HG02678 (cell line): ENCODE measurements around the gene ZAP70.

Experiments
- ATAC-seq: cut with Tn5 transposase; IDR thresholded peaks from one replicate; pipeline ENCODE4 v1.9.1; 2021; ENCODE audit warnings: mild to moderate bottlenecking, moderate library complexity; ENCODE audit not compliant: unreplicated experiment

ZAP70 gene

DNA sequence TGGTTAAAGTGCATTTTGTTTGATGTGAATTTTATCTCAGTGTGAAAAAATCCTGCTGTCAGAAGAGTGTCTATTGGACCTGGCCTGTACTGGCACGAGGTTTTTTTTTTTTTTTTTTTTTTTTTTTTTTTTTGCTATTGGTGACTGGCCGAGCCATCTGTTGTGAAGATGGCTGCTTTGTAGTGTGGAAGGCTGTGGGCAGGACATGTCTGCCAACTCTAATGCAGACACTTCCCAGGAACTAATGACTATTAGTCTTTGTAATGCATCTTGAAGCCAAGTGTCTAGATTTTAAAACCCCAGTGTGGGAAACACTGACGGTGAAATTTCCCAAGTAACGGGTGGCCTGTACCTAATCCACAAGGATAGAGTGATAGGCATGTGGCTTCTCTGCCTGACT is 34.3 kb downstream of the ZAP70 start:
- ATAC-seq = no peak

DNA sequence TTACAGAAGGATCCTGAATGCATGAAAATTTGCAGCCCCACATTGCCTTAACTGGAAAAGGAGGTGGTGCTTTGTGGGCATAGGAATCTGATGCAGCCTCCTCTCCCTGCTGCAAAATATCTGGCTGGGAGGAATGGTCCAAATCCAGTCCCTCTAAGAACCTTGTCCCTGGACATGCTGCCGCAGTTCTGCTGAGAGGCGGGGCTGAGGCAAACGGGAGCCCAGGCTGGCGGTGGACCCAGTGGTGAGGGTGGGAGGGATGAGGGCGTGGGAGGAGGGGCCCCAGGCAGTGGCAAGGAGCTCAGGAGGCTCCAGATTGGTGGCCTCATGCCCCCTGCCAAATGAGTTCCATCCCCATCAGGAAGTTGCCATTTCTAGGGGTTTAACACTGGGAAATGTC is 36.2 kb downstream of the ZAP70 start:
- no peak for ATAC-seq

DNA sequence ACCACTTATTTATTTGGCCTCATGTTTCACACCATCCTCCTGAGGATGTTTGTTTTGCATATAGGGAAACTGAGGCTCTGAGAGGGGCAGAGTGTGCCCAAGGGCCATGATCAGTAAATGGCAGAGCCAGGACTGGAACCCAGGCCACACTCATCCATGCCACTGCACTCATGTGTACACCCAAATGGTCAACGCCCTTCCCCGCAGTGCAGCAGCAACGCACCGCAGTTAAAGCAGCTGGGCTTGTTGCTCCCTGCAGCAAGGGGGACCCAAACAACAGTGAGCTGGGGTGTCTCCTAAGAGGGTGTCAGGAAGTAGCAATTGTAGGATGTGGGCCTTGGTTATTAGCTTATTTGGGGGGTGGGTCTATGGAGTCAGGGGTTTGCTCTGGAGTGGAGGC is 36.6 kb downstream of the ZAP70 start:
- ATAC-seq = no peak

GRCh38 chr2:97751752-97752151 is 38.4 kb downstream of the ZAP70 start:
- ATAC-seq = no peak

GRCh38 chr2:97752342-97753334 is 39.3 kb downstream of the ZAP70 start:
- no peak for ATAC-seq

GRCh38 chr2:97754690-97755346 is 41.4 kb downstream of the ZAP70 start:
- no peak for ATAC-seq

GRCh38 chr2:97755491-97755890 is 42.1 kb downstream of the ZAP70 start:
- no peak for ATAC-seq

- no peak for ATAC-seq
Observed at GRCh38 chr2:97757062-97757461, 43.7 kb downstream of the ZAP70 start.

DNA sequence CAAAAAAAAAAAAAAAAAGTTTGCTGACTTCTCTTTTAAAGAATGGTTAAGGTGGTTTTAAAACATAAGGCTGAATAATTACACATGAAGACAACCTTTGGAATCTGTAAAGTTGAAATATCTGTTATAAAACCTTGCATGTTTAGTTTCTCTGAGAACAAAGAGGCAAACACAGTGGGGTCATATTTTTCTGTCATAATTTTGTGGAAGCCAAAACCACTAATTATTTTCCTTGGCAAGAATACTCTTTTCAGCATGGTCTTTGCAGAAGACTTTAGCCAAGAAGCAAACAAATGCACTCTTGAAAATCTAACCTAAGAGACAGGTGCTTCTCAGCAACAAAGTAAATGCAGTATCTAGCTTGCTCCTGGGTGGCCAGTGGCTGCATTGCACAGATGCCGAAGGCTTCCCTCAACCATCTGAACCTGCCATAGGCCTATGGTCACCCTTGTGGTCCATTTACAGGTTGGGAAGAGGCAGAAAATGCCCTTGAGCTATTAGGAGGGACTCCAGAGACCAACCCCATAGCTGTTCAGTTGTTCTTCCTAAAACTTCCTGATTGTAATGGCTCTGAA is 44.8 kb downstream of the ZAP70 start:
- ATAC-seq = no peak

- ATAC-seq = no peak
Observed at GRCh38 chr2:97759727-97760407, 46.5 kb downstream of the ZAP70 start.

- no peak for ATAC-seq
Observed at GRCh38 chr2:97760480-97761049, 47.2 kb downstream of the ZAP70 start.

DNA sequence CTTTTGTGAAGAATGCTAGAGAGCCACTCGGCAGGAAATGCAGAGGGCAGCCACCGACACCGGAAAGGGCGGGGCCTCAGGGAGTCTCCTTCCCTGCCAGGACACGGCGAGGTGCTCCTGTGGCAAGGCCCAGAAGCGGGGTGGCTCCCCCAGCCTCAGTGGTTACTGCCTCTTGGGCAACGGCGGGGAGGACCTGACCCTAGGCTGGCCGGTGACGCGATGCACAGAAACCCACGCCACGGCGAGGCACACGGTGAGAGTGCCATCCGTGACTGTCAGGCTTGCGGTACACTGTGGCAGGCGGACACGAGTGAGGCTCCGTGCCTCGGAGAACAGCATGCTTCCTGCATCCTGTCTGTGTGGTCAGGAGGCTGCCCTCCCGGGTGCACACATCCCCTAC is 47.8 kb downstream of the ZAP70 start:
- ATAC-seq = no peak

DNA sequence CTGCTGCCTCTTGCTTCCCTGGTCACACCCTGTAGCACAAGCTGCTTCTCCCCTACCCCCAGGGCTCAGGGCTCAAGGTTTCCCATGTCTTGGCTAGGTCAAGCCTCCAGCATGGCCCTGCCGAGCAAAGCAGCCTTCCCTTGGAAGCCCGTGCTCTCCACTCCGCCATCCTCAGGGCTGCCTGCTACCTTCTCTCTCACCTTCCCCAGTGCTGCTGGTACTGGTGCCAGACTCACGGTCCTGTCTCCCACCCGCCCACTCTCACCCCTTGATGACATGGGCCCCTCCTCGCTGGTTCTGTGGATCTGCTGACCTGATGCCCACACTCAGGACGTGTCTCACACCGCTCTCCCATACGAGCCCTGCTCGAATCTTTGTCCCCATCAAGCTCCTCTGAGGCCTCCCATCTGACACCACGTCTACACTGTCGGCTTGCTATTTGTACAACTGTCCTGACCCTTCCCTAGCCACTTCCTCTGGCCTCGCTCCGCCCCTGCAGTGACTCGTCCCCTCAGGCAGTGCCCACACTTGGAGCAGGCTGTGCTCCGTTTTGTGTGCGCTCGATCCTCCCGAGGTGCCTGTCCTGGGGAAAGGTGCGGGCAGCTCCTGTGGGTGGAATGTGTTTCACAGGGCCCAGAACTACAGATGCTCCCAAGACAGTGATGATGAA is 49.9 kb downstream of the ZAP70 start:
- no peak for ATAC-seq

DNA sequence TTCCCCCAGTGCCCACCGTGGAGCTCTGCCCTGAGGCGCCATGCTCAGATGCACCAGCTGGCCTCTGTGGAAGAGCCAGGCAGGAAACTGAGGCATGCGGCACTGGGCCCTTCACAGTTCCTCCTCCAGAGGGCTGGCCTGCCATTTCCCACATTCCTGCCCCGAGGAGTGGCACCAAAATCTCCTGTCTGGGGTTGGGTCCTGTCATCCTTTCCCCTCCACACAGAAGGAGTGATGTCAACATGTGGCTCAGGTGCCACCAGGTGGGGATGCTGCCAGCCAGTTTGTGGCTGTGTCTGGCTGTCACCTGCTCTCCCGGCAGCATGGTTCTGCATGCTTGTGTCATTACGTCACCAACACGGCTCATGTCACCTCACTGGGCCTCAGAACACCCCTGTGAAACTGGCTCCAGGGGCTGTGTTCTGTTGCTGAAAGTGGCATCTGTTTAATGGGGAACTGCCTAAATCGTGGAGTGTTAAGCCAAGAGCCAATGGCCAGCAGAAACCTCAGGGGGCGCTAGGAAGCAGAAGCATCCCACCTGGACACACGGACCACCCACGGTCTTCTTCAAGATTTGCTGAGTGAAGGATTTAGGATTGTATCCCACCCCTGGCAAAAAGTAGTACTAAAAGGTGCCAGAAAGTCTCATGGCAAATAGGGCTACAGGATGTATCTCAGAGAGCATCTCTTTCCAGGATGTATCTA is 51.3 kb downstream of the ZAP70 start:
- no peak for ATAC-seq

DNA sequence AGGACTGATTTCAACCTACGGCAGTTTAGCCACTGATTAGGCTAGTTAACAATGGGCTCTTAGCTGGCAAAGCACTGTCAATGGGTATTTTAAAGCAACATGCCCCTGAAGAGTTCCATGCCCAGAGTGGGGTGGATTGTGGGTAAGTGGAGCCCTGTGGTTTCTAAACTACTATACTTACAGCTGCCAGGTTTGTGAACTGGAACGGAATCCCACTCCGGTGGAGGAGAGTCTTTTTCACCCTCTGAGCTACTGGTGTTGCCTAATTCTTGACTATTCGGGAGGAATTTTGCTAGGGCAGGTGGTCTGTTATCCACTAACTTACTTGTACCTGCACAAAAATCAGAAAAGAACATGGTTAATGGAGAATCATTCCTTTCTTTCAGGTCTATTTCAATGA is 52.6 kb downstream of the ZAP70 start:
- no peak for ATAC-seq

GRCh38 chr2:97766567-97766966 is 53.2 kb downstream of the ZAP70 start:
- no peak for ATAC-seq

DNA sequence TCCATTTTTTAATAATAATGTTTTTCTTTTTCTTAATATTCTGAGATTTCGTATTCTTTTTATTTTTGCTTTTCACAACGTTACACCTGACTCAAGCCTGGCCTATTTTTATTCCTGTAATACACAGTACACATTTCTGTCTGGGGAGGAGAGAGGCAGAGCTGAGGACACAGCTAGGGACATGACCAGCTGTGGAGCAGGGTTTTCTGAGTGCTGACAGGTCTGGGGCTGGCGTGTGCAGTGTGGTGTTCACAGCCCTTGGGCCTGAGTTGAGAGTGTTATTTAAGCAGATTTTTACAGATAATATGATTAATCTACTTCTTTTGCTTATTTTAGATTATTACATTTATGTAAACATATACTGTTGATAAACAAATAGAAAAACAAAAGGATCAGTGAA is 55.9 kb downstream of the ZAP70 start:
- ATAC-seq = no peak

- no peak for ATAC-seq
Observed at GRCh38 chr2:97769711-97770110, 56.3 kb downstream of the ZAP70 start.

DNA sequence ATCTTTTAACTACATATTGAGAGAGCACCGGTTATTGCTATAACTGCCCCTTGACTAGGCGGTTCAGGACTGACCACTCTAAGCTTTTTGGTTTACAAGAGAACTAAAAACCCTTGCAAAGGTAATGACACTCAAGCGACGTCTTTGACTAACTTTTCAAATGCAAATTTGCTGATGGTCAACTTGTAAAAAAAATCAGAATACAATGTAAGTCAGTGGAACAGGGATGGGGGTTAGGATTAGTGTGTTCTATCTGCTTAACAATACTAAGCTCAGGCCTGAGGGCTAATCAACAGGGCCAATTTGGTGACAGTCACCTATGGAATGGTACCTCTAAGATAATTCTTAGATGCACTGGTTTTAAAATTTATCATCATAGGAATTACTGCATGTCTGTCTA is 57.1 kb downstream of the ZAP70 start:
- ATAC-seq = no peak

DNA sequence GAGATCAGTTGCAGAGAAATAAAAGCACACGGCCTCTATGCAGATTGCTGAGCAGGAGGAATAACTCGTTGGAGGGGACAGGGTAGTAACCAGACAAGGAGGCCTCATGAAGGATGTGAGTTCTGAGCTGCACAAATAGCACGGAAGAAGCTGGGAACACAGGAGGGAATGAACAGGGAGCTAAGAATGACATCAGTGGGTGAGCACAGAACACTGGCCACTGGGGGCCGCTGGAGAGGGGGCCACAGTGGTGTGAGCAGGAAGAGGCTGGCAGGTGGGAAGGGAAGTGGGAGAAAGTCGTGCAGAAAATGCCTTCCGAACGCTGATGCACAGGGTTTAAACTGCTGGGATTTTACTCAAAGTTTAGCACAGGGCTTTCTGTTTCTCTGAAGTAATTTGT is 61.0 kb downstream of the ZAP70 start:
- ATAC-seq = no peak
